ENCODE data around the gene BMF. TPM values are rescaled to one million over a fixed set of nuclear protein-coding genes. Genes with fewer than 3 reads are reported as not detected.

The BMF gene
- total and polyA plus RNA-seq, 2 donors (not counting 3 experiments of a cell fraction or from before 2014, with no cell fraction given), result 8.6 to 9.8 TPM

- POLR2A ChIA-PET, result interaction anchor here (0.7 kb wide), 1 partner anchor 490 kb away, joined by 3 read pairs; no protein-coding TSS in a partner anchor
- dilution Hi-C loops (cut with MboI; ENCODE audit: extremely low pct_ligation_motif_present, low sequenced_read_pairs), result no loop called here
- H2AFZ ChIP-seq (ENCODE audit: low read depth, low read length), result no peak overlapping the region
Measured at GRCh38 chr15:40070166-40070557, 38.5 kb downstream of the BMF start.

More at GRCh38 chr15:40070166-40070557, 38.5 kb downstream of the BMF start:
- no peak for FAIRE-seq
- Histone ChIP-seq H3K9me3 (replicated peaks; ENCODE audit: control insufficient read depth, insufficient read depth, low read length) (no peaks in the 10 kb centered on the region), H3K9me1 (replicated peaks; ENCODE audit: control insufficient read depth, extremely low read depth, insufficient read depth, low read length) (no peaks in the 10 kb centered on the region), H3K4me2 (ENCODE audit: insufficient read depth, low read length) (no peak overlapping the region), H3K4me1 (ENCODE audit: control insufficient read depth, extremely low read depth, insufficient read depth, low read length) (peaks cover 15% of the 10 kb centered on the region), H3K79me2 (ENCODE audit: control insufficient read depth, insufficient read depth, low read length) (no peaks in the 10 kb centered on the region), H3K27ac (ENCODE audit: insufficient read depth, low read depth, low read length) (no peak overlapping the region), H3K27me3 (ENCODE audit: control insufficient read depth in 2 of 2, insufficient read depth in 2 of 2, low read length in 2 of 2) (no peaks in the 10 kb centered on the region), H4K20me1 (replicated peaks; ENCODE audit: control insufficient read depth, extremely low read depth, insufficient read depth, low read length) (no peaks in the 10 kb centered on the region), H3K9ac (replicated peaks; ENCODE audit: extremely low read depth, insufficient read depth, low read length) (no peak overlapping the region), H3K4me3 (replicated peaks in 1 of 3; ENCODE audit: insufficient read depth in 1 of 3, low read depth in 1 of 3, low read length in 3 of 3) (no peak overlapping the region), H3K36me3 (ENCODE audit: control insufficient read depth in 2 of 2, extremely low read depth in 1 of 2, insufficient read depth in 2 of 2, low read length in 2 of 2) (no peaks in the 10 kb centered on the region)
- DNase-seq (ENCODE audit: low read depth, low spot score), result no peak
- CTCF ChIA-PET, result interaction anchor here (0.7 to 1.5 kb wide), 3 partner anchors 29 to 147 kb away, joined by 3 to 5 read pairs (median 3); no protein-coding TSS in a partner anchor
- no TSS peak for BruUV-seq (replicated peaks)
- intact Hi-C loops (cut with micrococcal nuclease), result no loop called here
- TF ChIP-seq MYC (IDR thresholded peaks at IDR 0.05; ENCODE audit: low read depth, low read length), result no peak
- no peak for TF ChIP-seq POLR2A (IDR thresholded peaks at IDR 0.05; ENCODE audit: low read depth, low read length)
- TF ChIP-seq CTCF (IDR thresholded peaks at IDR 0.05; ENCODE audit: extremely low read depth in 1 of 2, insufficient read depth in 1 of 2, low read depth in 1 of 2, low read length in 2 of 2), result no peak
- TF ChIP-seq POLR2AphosphoS5 (IDR thresholded peaks at IDR 0.05; ENCODE audit: insufficient read depth, low read depth, low read length), result no peak
- no peak for TF ChIP-seq FOS (IDR thresholded peaks at IDR 0.05; ENCODE audit: borderline replicate concordance, insufficient read depth, low read length)
- TF ChIP-seq GATA2 (IDR thresholded peaks at IDR 0.05; ENCODE audit: insufficient read depth, insufficient read length, low read depth, low read length), result no peak
- TF ChIP-seq MAX (IDR thresholded peaks at IDR 0.05; ENCODE audit: insufficient read depth, insufficient read length), result no peak
- no peak for TF ChIP-seq EZH2 (IDR thresholded peaks at IDR 0.05; ENCODE audit: borderline replicate concordance, low read depth, low read length, severe bottlenecking)
- no peak for TF ChIP-seq JUN (IDR thresholded peaks at IDR 0.05; ENCODE audit: borderline replicate concordance, insufficient read depth, insufficient read length, low read depth)

Data from endothelial cell of umbilical vein (primary cell).